LHCN-M2 (cell line): Measurements from ENCODE around the gene ALG5. TPM values are rescaled to one million over a fixed set of nuclear protein-coding genes. Genes with fewer than 3 reads are reported as not detected.

Experiments
- DNase-seq: peaks from one replicate; pipeline ENCODE4 v3.0.0-alpha.2; 2012; ENCODE audit warnings: low read depth
- total RNA-seq: library from RNA; depleted of rRNA; stranded (reverse); fragments of >200 nt; gene quantifications from 2 replicates; pipeline ENCODE4 v1.2.3, GENCODE V29; 2014; rRNA removed

The ALG5 gene
- total RNA-seq, 1 experiment from 2014 or later: 40.2 TPM

DNA sequence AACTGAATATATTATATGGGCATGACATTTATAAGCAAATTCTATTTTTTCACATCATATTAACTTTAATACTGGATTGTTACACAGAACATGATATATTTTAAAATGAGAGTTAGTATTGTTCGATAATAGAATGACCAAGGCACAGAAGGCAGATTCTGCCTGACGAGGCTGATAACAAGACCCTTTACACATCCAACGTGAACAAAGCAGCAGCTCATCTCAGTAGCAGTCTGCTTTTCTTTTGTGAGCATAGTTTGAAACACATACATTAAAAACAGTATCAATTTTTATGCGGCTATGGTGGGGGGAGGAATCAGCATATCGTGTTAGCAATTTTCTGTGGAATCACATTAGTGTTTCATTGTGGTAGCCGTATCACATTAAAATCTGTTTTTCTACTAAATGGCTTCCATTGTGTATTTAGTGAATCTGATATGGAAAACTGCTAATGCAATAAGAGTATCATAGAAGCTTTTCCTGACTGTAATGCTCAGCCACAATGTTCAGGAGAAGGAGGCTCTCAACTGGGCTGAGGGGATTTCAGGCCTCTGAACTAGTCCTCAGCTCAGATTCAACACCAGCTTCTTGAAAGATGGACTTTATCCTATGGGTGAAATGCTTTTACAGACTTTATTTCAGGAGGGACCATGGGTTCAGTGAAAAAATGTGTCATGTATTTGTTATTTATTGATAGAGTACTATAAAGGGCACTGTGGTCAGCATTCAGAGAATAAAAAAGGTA, 83.1 kb downstream of the ALG5 start:
- DNase-seq: no peak

DNA sequence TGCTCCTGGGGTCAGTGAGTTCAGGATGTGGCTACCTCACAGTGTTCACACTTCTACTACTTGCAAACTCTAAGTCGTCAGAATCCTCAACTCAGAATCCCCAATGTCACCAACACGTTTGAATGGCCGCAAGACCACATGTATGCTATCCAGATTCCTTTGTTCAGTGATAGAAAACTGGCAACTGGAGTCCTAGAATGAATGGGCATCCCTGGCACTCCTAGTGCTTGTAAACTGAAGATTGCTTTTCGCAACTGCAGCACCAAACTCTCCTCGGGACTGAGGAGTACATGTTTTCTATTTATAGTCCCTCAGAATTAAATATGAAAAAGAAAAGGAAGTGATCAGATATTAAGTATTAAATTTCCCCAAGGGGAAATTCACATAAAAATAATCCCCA, 84.0 kb downstream of the ALG5 start:
- no peak for DNase-seq

DNA sequence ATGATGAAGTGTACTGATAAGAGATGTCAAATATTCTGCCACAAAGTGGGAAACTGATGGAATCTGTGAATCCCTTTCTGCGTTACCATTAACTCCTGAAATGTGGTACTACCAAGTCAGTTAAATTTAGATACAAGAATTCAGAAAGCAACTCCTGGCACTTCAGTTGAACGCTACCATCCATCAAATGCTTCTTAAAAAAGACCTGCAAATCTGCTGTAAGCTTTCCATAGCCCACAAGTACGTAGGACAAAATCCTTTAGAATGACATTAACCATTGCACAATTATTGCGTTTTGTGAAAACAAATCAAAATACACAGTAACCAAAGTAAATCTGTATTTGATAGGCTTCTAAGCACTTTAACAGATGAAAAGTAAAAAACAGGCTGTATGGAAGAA, 84.5 kb downstream of the ALG5 start:
- DNase-seq: no peak

DNA sequence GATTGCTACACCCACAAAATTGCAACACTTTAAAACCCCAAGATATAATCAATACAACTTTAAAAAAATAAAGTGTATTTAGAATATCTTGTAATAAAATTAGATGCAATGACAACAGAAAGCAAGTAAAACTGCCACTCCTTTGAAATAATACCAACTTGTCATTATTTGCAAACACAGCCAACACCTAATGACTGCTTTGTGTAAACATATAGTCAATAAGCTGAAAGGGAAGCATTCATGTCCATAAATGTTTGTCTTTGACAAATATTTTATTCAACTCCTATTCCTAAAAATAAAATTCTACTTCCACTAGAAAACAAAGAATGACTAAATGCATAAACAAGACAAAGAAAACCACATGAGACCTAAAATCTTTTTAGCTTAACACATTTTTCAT, 85.7 kb downstream of the ALG5 start:
- DNase-seq: no peak

DNA sequence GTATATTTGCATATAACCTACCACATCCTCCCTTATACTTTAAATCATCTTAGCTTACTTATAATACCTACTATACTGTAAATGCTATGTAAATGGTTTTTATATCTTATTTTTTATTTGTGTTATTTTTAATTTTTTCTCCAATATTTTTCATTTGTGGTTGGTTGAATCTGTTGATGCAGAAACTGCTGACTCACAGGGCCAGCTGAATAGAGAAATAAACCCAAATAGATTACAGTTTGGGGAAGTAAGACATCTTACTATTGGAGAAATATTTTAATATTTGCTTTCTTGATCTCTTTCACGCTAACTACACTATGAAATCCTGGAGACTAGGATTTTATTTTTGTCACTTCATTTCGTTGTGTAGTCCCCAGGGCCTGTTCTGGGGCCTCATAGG, 86.2 kb downstream of the ALG5 start:
- DNase-seq: no peak

DNA sequence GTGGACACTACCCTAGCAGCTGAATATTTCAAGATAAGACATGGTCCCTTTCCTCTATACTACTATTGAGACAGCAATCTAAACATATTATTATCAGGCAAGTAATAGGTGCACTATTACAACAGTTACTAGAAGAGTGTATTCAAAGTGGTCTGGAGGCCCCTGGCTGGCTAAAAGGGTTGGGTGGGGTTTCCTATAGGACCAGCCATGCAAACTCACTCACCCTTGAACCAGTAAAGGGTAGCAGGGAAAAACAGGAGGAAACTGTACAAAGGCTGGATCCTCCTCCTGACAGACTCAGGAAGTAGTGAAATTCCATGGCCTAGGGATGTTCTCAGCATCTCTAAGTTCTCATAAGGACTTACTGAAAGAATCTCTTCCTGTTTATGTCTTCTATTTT, 86.8 kb downstream of the ALG5 start:
- no peak for DNase-seq

DNA sequence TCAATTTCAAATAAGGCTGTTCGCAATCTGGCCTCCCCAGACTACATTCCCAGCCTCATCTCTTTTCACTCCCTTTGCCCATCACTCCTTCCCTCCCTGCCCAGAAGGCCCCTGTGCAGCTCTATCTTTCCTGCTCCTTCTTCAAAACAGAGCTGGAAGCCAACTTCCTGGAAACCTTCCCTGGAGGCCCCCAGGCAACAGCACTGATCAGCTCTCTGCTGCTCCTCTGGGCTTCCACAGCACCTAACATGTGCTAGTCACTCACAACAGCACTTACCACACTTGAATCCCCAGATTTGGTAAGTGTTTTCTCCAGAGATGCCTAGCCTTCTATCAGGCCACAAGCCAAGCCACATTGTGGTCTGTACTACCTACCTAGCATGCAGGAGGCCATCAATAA, 88.6 kb downstream of the ALG5 start:
- DNase-seq: no peak

DNA sequence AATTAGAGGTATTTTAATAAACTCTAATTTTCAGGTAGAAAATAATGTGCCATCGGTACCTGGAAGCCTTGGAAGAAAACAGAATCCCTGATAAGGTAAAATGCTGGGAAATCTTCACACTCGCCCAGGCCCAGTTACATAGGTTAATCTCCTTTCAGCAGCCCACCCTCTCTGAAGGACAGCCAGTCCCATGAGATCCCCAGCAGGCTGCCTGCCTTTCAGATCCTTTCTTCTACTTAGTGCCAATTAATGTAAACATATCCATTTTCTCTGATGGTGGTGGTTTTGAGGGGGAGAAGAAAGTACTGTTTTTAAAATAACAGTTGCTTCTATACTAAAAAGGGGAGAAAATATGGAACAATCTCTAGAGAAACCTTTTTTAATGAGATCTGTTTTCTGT, 91.3 kb downstream of the ALG5 start:
- no peak for DNase-seq

DNA sequence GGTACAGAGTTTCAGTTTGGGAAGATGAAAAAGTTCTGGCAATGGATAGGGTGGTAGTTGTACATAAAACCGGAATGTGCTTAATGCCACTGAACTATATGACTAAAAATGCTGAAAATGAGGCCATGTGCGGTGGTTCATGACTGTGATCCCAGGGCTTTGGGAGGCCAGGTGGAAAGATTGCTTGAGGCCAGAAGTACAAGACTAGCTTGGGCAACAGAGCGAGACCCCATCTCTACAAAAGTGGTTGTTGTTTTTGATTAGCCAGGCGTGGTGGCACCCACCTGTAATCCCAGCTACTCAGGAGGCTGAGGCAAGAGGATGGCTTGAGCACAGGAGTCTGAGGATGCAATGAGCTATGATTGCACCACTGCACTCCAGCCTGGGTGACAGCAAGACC, 91.9 kb downstream of the ALG5 start:
- DNase-seq: no peak

DNA sequence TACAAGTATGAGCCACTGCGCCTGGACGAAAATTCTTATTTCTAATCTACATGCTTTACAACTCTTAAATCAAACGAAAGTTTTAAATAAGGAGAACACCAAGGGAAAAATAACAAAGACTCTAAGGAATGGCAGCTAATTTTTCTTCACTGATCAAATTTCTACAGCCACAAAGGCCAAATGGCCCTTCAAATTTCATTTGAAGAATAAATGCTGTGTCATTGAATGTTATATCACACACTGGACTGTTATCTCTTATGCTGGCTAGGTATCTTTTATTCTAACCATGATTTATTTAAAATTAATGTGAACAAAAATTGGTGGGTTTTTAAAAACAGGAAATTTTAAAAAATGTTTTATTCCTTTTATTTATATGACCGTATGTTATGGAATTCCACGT, 93.2 kb downstream of the ALG5 start:
- DNase-seq: no peak

DNA sequence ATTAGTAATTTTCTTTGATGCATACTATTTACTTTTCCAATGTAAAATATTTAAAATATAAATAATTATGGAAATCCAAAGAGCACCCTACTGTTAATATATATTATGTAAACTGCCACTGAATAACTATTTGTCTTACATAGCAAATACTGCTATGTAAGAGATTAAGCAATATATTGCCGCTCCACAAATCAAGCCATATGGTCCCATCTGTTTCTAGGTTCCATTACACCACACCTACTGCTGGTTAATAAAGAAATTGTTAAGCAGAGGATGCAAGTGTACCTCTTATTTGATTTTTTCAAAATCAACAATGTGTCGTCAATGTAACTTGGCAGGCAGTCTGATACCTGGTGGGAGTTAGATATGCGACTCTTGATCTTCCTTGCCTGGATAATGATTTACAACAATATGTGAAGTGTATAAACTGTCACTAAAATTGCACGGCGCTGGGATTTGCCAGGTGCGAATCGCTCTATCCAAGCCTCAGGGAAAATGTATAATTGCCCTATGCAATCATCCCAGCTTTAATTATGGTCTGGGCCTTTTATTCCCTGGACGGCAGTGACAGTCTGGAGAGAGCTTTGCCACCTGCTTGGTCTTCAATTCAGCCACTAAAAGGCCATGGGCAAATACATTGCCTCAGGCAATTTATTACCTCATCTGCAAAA, 95.1 kb downstream of the ALG5 start:
- no peak for DNase-seq

Other genes starting within 250 kb of the ALG5 start
- 1.2 and 1.7 TPM in 2 replicates for gene RFXAP, start 180.1 kb downstream of the ALG5 start, total RNA-seq
- 5.1 and 6.8 TPM in 2 replicates for gene SMAD9, start 79.1 kb downstream of the ALG5 start, total RNA-seq
- gene EXOSC8, start 1.4 kb upstream of the ALG5 start, total RNA-seq: 48.9 and 54.4 TPM in 2 replicates
- 47.6 and 53.1 TPM in 2 replicates for gene SUPT20H, start 60.3 kb upstream of the ALG5 start, total RNA-seq
- gene CSNK1A1L, start 106.3 kb upstream of the ALG5 start, total RNA-seq: not detected in 2 replicates